Epithelial cell of proximal tubule (primary cell): Measurements from ENCODE around the gene IFNA21. TPM values are rescaled to one million over a fixed set of nuclear protein-coding genes. Genes with fewer than 3 reads are reported as not detected.

Experiments used
- DNase-seq: peaks from one replicate; pipeline ENCODE4 v3.0.0-alpha.2; 2011; ENCODE audit warnings: low read depth
- H3K4me3 ChIP-seq: 2 replicates; pipeline ENCODE4 v1.5.1; 2011; ENCODE audit warnings: low read depth, mild to moderate bottlenecking, low read length
- total RNA-seq: library from RNA; depleted of rRNA; stranded (reverse); fragments of >200 nt; gene quantifications from 2 replicates; pipeline ENCODE4 v1.2.3, GENCODE V29; 2015
- TF ChIP-seq, protein P1 (sequence below): conservative IDR thresholded peaks from 2 replicates; pipeline ENCODE4 v1.5.1; 2012; ENCODE audit warnings: low read depth, mild to moderate bottlenecking, low read length

IFNA21 gene
- total RNA-seq, 1 donor from 2014 or later: not detected

- TF ChIP-seq, protein P1, sequence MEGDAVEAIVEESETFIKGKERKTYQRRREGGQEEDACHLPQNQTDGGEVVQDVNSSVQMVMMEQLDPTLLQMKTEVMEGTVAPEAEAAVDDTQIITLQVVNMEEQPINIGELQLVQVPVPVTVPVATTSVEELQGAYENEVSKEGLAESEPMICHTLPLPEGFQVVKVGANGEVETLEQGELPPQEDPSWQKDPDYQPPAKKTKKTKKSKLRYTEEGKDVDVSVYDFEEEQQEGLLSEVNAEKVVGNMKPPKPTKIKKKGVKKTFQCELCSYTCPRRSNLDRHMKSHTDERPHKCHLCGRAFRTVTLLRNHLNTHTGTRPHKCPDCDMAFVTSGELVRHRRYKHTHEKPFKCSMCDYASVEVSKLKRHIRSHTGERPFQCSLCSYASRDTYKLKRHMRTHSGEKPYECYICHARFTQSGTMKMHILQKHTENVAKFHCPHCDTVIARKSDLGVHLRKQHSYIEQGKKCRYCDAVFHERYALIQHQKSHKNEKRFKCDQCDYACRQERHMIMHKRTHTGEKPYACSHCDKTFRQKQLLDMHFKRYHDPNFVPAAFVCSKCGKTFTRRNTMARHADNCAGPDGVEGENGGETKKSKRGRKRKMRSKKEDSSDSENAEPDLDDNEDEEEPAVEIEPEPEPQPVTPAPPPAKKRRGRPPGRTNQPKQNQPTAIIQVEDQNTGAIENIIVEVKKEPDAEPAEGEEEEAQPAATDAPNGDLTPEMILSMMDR: no peak
- no peak for DNase-seq
- H3K4me3 ChIP-seq: no peak overlapping the region
Measured at GRCh38 chr9:21121595-21122251, 44.7 kb downstream of the IFNA21 start.

DNA sequence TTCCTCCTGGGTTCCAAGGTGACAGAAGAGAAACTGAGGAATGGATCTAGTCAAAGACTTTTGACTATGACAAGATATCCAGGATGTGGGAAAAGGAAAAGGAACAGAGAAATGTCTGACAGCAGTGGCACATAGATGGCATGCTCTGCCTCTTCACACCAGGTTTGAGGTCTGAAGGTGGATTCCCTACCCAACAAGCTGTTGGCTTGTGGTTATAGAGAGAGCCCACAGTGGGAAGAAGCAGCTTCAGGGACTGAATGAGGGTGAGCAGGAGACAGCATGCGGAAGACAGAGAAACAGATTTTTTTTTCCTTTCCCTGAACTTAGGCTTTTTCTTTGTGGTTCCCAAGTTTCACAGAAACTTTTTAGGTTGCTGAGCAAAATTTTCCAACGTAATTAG lies 45.4 kb downstream of the IFNA21 start:
- no peak overlapping the region for H3K4me3 ChIP-seq
- DNase-seq: no peak
- TF ChIP-seq, protein P1: no peak

DNA sequence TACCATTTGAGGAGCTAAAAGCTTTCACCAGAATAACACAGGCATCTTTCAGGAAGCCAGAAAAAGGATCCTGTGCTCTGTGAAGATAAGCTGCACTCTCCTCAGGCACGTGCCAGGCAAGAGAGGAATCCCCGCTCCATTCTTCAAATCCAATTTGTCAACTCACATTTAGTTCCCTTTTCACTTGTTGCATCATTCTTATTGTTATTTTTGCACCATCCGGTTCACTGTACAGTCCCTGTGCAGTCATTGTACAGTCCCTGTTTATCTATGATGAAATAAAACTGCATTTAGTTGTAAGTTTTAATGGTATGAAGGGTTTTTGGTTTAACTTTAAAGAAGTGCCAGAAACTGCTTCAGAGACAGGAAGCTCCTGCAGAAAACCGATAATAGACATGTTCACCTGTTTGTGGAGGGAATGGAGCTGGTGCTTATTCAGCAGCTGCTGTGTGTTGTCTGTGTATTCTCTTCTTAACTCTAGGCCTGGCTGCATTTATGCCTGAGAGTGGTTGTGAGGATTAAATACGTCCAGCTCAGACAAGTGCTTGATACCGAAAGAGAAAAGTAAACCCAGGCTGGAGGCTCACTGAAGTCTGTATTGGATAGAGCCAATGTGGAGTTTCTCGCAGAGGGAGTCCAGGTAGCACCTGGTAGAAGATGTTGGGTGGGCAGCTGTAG lies 47.2 kb downstream of the IFNA21 start:
- DNase-seq: no peak
- TF ChIP-seq, protein P1: no peak
- H3K4me3 ChIP-seq: no peak overlapping the region

Other genes with a start within 250 kb of the IFNA21 start
- 2.0 and 3.5 TPM in 2 replicates for gene HACD4, start 135.0 kb downstream of the IFNA21 start, total RNA-seq
- not detected in 2 replicates for gene IFNB1, start 88.7 kb downstream of the IFNA21 start, total RNA-seq
- gene IFNW1, start 24.8 kb downstream of the IFNA21 start, total RNA-seq: not detected in 2 replicates
- gene IFNA4, start 20.9 kb upstream of the IFNA21 start, total RNA-seq: not detected in 2 replicates
- gene IFNA7, start 35.5 kb upstream of the IFNA21 start, total RNA-seq: not detected in 2 replicates
- gene IFNA10, start 40.5 kb upstream of the IFNA21 start, total RNA-seq: not detected in 2 replicates
- not detected in 2 replicates for gene IFNA16, start 50.7 kb upstream of the IFNA21 start, total RNA-seq
- not detected in 2 replicates for gene IFNA17, start 61.6 kb upstream of the IFNA21 start, total RNA-seq
- gene IFNA14, start 73.3 kb upstream of the IFNA21 start, total RNA-seq: not detected in 2 replicates
- gene IFNA5, start 138.7 kb upstream of the IFNA21 start, total RNA-seq: not detected in 2 replicates
- gene KLHL9, start 168.7 kb upstream of the IFNA21 start, total RNA-seq: 13.1 and 16.8 TPM in 2 replicates
- not detected in 2 replicates for gene IFNA6, start 184.2 kb upstream of the IFNA21 start, total RNA-seq
- not detected in 2 replicates for gene IFNA13, start 201.4 kb upstream of the IFNA21 start, total RNA-seq
- gene IFNA2, start 218.7 kb upstream of the IFNA21 start, total RNA-seq: not detected in 2 replicates
- gene IFNA8, start 242.5 kb upstream of the IFNA21 start, total RNA-seq: not detected in 2 replicates